Right cardiac atrium (tissue), 5 donors: ENCODE results near the gene TRPT1. TPM values are rescaled to one million over a fixed set of nuclear protein-coding genes. Genes with fewer than 3 reads are reported as not detected.
A peak's percentile ranks its signal among the peaks of the same experiment; 100 is the strongest.

ENCODE experiments used
- ATAC-seq, 2 donors: fragments of 200-7000 bp; cut with Tn5 transposase; one replicate each; pipeline versions ENCODE4 v1.8.0 to v1.9.1; 2020; ENCODE audit warnings: moderate library complexity in 2 of 2, mild to moderate bottlenecking in 1 of 2
- DNase-seq, 3 donors: peaks; one replicate each; pipeline ENCODE4 v3.0.0-alpha.2; 2020
- H3K27ac ChIP-seq: one replicate; pipeline ENCODE4 v1.5.1; 2013; ENCODE audit warnings: mild to moderate bottlenecking, low read length, control low read depth, moderate library complexity
- H3K27me3 ChIP-seq: one replicate; pipeline ENCODE4 v1.6.1; 2013; ENCODE audit not compliant: control insufficient read depth, insufficient read depth
- H3K4me1 ChIP-seq: one replicate; pipeline ENCODE4 v1.6.1; 2013; ENCODE audit warnings: low read length; ENCODE audit not compliant: control insufficient read depth, insufficient read depth
- H3K4me3 ChIP-seq: one replicate; pipeline ENCODE4 v1.5.1; 2013; ENCODE audit warnings: low read length, control low read depth
- H3K9me3 ChIP-seq: one replicate; pipeline ENCODE4 v1.6.1; 2013; ENCODE audit warnings: low read length; ENCODE audit not compliant: control insufficient read depth
- WGBS: extraction: QIAGEN DNeasy Blood & Tissue Kit; methylation state at CpG from one replicate; pipeline ENCODE4 v1.1.7; 2013; 5-methylcytosine and 5-hydroxymethylcytosine counted together
- intact Hi-C, 4 donors: fragments of 100-400 bp; cut with DNase I; formaldehyde crosslinking; loops; one replicate each; pipeline versions ENCODE4 v1.11.0 to v1.14.0; 2022 to 2023
- polyA plus RNA-seq: library from polyadenylated mRNA; stranded (reverse); fragments of 200-250 nt; gene quantifications from one replicate; pipeline ENCODE4 v1.2.3, GENCODE V29; 2013
- total RNA-seq, 4 donors: library from RNA; stranded (reverse); fragmentation: NEBNext Ultra II Directional; extraction: Animal tissue kit (Norgen Biotek cat#: 25700); gene quantifications; one replicate each; pipeline ENCODE4 v1.2.1, GENCODE V29; 2021
- donor health status: healthy with polysubstance abuse.
- donor health status: DM: no; HTN: yes; CAD: no.
- donor health status: DM: no; HTN: no; CAD: no.
- donor health status: DM: no; HTN: yes; CAD: no; lungs with severe emphysema.
- donor health status: DM: yes; HTN: yes; CAD: no.

Gene TRPT1
- total and polyA plus RNA-seq, 5 donors: 55.3 to 95.4 (median 71.7) TPM

- H3K27ac ChIP-seq: no peak overlapping the region
Observed at GRCh38 chr11:64204464-64204989, 21.5 kb downstream of the TRPT1 start.

GRCh38 chr11:64204080-64204440, 21.9 kb downstream of the TRPT1 start:
- Histone ChIP-seq H3K9me3 (no peaks in the 10 kb centered on the region), H3K4me3 (no peak overlapping the region), H3K27me3 (no peaks in the 10 kb centered on the region), H3K4me1 (no peaks in the 10 kb centered on the region), H3K27ac (no peak overlapping the region)
- intact Hi-C loops: loop anchor here in 1 of 4 donors (2.0 kb wide), 1 partner anchor 97 kb away; the partner anchor contains the start of gene CATSPERZ
- no peak for ATAC-seq
- no peak for DNase-seq
- WGBS: 85% methylated on average over 16 of the region's 16 CpGs

More at GRCh38 chr11:64204464-64204989, 21.5 kb downstream of the TRPT1 start:
- DNase-seq (peak; percentile 88 to 94 (median 92)), ATAC-seq (peak; percentile 49 to 51)
- Histone ChIP-seq H3K4me3 (no peak overlapping the region), H3K27me3 (no peaks in the 10 kb centered on the region), H3K4me1 (no peaks in the 10 kb centered on the region), H3K9me3 (no peaks in the 10 kb centered on the region)
- WGBS: 37% methylated on average over 7 of the region's 7 CpGs
- intact Hi-C loops: loop anchor here in 1 of 4 donors (2.0 kb wide), 1 partner anchor 96 kb away; the partner anchor contains the start of gene CATSPERZ

GRCh38 chr11:64203421-64204079, 22.4 kb downstream of the TRPT1 start:
- H3K27ac ChIP-seq: no peak overlapping the region
- H3K4me1 ChIP-seq: no peaks in the 10 kb centered on the region
- no peak overlapping the region for H3K4me3 ChIP-seq
- no peak for DNase-seq
- ATAC-seq: no peak
- H3K9me3 ChIP-seq: no peaks in the 10 kb centered on the region
- intact Hi-C loops: loop anchor here in 1 of 4 donors (2.0 kb wide), 1 partner anchor 97 kb away; the partner anchor contains the start of gene CATSPERZ
- H3K27me3 ChIP-seq: no peaks in the 10 kb centered on the region
- WGBS: 90% methylated on average over 27 of the region's 27 CpGs

- intact Hi-C loops: no loop called here
- H3K9me3 ChIP-seq: no peaks in the 10 kb centered on the region
- no peak for ATAC-seq
- DNase-seq: no peak
- H3K27me3 ChIP-seq: no peaks in the 10 kb centered on the region
- H3K4me1 ChIP-seq: no peaks in the 10 kb centered on the region
- no peak overlapping the region for H3K27ac ChIP-seq
- H3K4me3 ChIP-seq: no peak overlapping the region
- 95% methylated on average over 9 of the region's 9 CpGs for WGBS
Observed at GRCh38 chr11:64202992-64203391, 23.0 kb downstream of the TRPT1 start.

- no peak overlapping the region for H3K27ac ChIP-seq
- intact Hi-C loops: no loop called here
- no peak for DNase-seq
- no peak for ATAC-seq
- H3K27me3 ChIP-seq: no peaks in the 10 kb centered on the region
- H3K4me1 ChIP-seq: no peaks in the 10 kb centered on the region
- no peaks in the 10 kb centered on the region for H3K9me3 ChIP-seq
- no peak overlapping the region for H3K4me3 ChIP-seq
- 63% methylated on average over 3 of the region's 3 CpGs for WGBS
Observed at GRCh38 chr11:64201543-64201942, 24.4 kb downstream of the TRPT1 start.

GRCh38 chr11:64198511-64198910, 27.5 kb downstream of the TRPT1 start:
- Histone ChIP-seq H3K4me3 (no peak overlapping the region), H3K4me1 (no peaks in the 10 kb centered on the region), H3K9me3 (no peaks in the 10 kb centered on the region), H3K27me3 (no peaks in the 10 kb centered on the region), H3K27ac (no peak overlapping the region)
- no peak for ATAC-seq
- no peak for DNase-seq
- WGBS: 99% methylated on average over 2 of the region's 2 CpGs
- intact Hi-C loops: no loop called here

GRCh38 chr11:64196626-64197025, 29.4 kb downstream of the TRPT1 start:
- no peaks in the 10 kb centered on the region for H3K27me3 ChIP-seq
- no peak overlapping the region for H3K4me3 ChIP-seq
- no peaks in the 10 kb centered on the region for H3K4me1 ChIP-seq
- DNase-seq (no peak), ATAC-seq (no peak)
- H3K9me3 ChIP-seq: no peaks in the 10 kb centered on the region
- no peak overlapping the region for H3K27ac ChIP-seq
- intact Hi-C loops: no loop called here
- 80% methylated on average over 9 of the region's 9 CpGs for WGBS

GRCh38 chr11:64192434-64192833, 33.6 kb downstream of the TRPT1 start:
- ATAC-seq (no peak), DNase-seq (no peak)
- Histone ChIP-seq H3K9me3 (no peaks in the 10 kb centered on the region), H3K4me1 (no peaks in the 10 kb centered on the region), H3K27me3 (no peaks in the 10 kb centered on the region), H3K27ac (no peak overlapping the region), H3K4me3 (no peak overlapping the region)
- intact Hi-C loops: no loop called here
- WGBS: 92% methylated on average over 5 of the region's 5 CpGs

GRCh38 chr11:64186492-64187165, 39.4 kb downstream of the TRPT1 start:
- no peaks in the 10 kb centered on the region for H3K9me3 ChIP-seq
- no peak overlapping the region for H3K4me3 ChIP-seq
- no peak for ATAC-seq
- H3K27me3 ChIP-seq: no peaks in the 10 kb centered on the region
- intact Hi-C loops: loop anchor here in 1 of 4 donors (5.0 kb wide), 1 partner anchor 116 kb away; the partner anchor contains the start of gene CATSPERZ
- no peak overlapping the region for H3K27ac ChIP-seq
- DNase-seq: peak in 1 of 3 donors; percentile 24
- peaks cover 6% of the 10 kb centered on the region for H3K4me1 ChIP-seq
- WGBS: under 1% methylated on average over 48 of the region's 48 CpGs

- intact Hi-C loops: loop anchor here in 1 of 4 donors (5.0 kb wide), 1 partner anchor 116 kb away; the partner anchor contains the start of gene CATSPERZ
- Histone ChIP-seq H3K4me1 (peaks cover 6% of the 10 kb centered on the region), H3K9me3 (no peaks in the 10 kb centered on the region), H3K27me3 (no peaks in the 10 kb centered on the region), H3K27ac (peak within 1 kb of the TSS; percentile 89), H3K4me3 (peak within 1 kb of the TSS; percentile 54)
- DNase-seq: peak; percentile 99
- WGBS: under 1% methylated on average over 74 of the region's 74 CpGs
- ATAC-seq: peak; percentile 94 to 95
Observed at GRCh38 chr11:64185693-64186491, 40.1 kb downstream of the TRPT1 start, which contains the start of gene STIP1. TSS of gene STIP1 (plus strand) at chr11:64186171. CDS start at chr11:64186262, 91 bp downstream.
